Spleen (tissue), 11 donors: Measurements from ENCODE around the gene DST. TPM values are rescaled to one million over a fixed set of nuclear protein-coding genes. Genes with fewer than 3 reads are reported as not detected.

Source experiments
- DNase-seq: peaks from one replicate; pipeline ENCODE4 v3.0.0-alpha.2; 2020
- H3K27ac ChIP-seq, 8 donors: fragments of 200-600 bp; sonication (generic) in 7 of 8; 1 replicate in 4 of 8; 2 replicates in 4 of 8; pipeline versions ENCODE4 v1.5.0 to v1.8.0; 2016 to 2021; ENCODE audit warnings: inconsistent platforms in 4 of 8, mild to moderate bottlenecking in 4 of 8, moderate library complexity in 1 of 8
- H3K27me3 ChIP-seq, 7 donors: fragments of 200-600 bp; sonication (generic) in 6 of 7; replicated peaks in 1 of 7; 1 replicate in 4 of 7; 2 replicates in 3 of 7; pipeline versions ENCODE4 v1.5.0 to v1.8.0; 2016 to 2021; ENCODE audit warnings: inconsistent platforms in 3 of 7, mild to moderate bottlenecking in 1 of 7
- H3K36me3 ChIP-seq, 6 donors: fragments of 200-600 bp; sonication (generic) in 5 of 6; 1 replicate in 4 of 6; 2 replicates in 2 of 6; pipeline versions ENCODE4 v1.5.0 to v1.8.0; 2016 to 2021; ENCODE audit warnings: inconsistent platforms in 2 of 6
- H3K4me1 ChIP-seq, 6 donors: fragments of 200-600 bp; sonication (generic) in 5 of 6; 1 replicate in 3 of 6; 2 replicates in 3 of 6; pipeline versions ENCODE4 v1.5.0 to v1.8.0; 2016 to 2021; ENCODE audit warnings: inconsistent platforms in 3 of 6
- H3K4me3 ChIP-seq, 8 donors: fragments of 200-600 bp; sonication (generic) in 7 of 8; 1 replicate in 4 of 8; 2 replicates in 4 of 8; pipeline versions ENCODE4 v1.5.0 to v1.8.0; 2016 to 2021; ENCODE audit warnings: inconsistent platforms in 4 of 8, mild to moderate bottlenecking in 4 of 8, moderate library complexity in 2 of 8
- H3K9me3 ChIP-seq, 8 donors: fragments of 200-600 bp; sonication (generic) in 7 of 8; 1 replicate in 4 of 8; 2 replicates in 4 of 8; pipeline versions ENCODE4 v1.5.0 to v1.8.0; 2016 to 2021; ENCODE audit warnings: inconsistent platforms in 4 of 8
- POLR2A ChIP-seq, 3 donors: fragments of 450-650 bp; IDR thresholded peaks; one replicate each; pipeline ENCODE4 v1.5.1; 2017; ENCODE audit warnings: antibody characterized with exemption in 3 of 3, mild to moderate bottlenecking in 1 of 3
- POLR2AphosphoS5 ChIP-seq, 3 donors: sonication (generic); formaldehyde crosslinking; IDR thresholded peaks; one replicate each; pipeline ENCODE4 v1.5.1; 2017; ENCODE audit warnings: antibody characterized with exemption in 3 of 3
- WGBS, 5 donors: extraction: QIAGEN DNeasy Blood & Tissue Kit in 3 of 5; methylation state at CpG; one replicate each; pipeline versions ENCODE4 v1.1.5 to v1.1.7; 2013 to 2018; 5-methylcytosine and 5-hydroxymethylcytosine counted together
- intact Hi-C: fragments of 100-400 bp; cut with DNase I; formaldehyde crosslinking; loops from one replicate; pipeline ENCODE4 v1.15.0; 2023; ENCODE audit warnings: low total_unique reads
- polyA plus RNA-seq, 3 donors: library from polyadenylated mRNA; stranded (reverse); fragments of 200-250 nt; gene quantifications; one replicate each; pipeline ENCODE4 v1.2.1, GENCODE V29; 2013
- total RNA-seq, 7 donors: library from RNA; depleted of rRNA in 3 of 7; stranded (reverse); fragments of >200 nt in 3 of 7; fragmentation: NEBNext Ultra II Directional in 4 of 7; extraction: Animal tissue kit (Norgen Biotek cat#: 25700) in 4 of 7; gene quantifications; one replicate each; pipeline versions ENCODE4 v1.1.0 to v1.2.1, GENCODE V29; 2016 to 2021
- TF ChIP-seq, protein P1 (sequence below), 11 experiments: fragments of 200-600 bp in 7 of 11; fragments of 450-650 bp in 4 of 11; sonication (generic) in 4 of 11; IDR thresholded peaks in 8 of 11; conservative IDR thresholded peaks in 3 of 11; 1 replicate in 7 of 11; 2 replicates in 4 of 11; pipeline versions ENCODE4 v1.4.0 to v1.8.0; 2016 to 2021; ENCODE audit warnings: antibody characterized with exemption in 11 of 11, inconsistent platforms in 4 of 11, mild to moderate bottlenecking in 1 of 11
- donor health status: healthy with polysubstance abuse.
- donor health status: DM: no; HTN: no; CAD: no; lungs with moderate emphysema.
- donor health status: DM: no; HTN: no; CAD: no.
- donor health status: Bipolar disorder and iron deficiency.
- donor health status: healthy.
- donor health status: DM: no; HTN: no; CAD: no.
- donor health status: DM: yes; HTN: yes; CAD: no.

The DST gene
- total and polyA plus RNA-seq, 10 donors, result 16.5 to 236 (median 156) TPM

DNA sequence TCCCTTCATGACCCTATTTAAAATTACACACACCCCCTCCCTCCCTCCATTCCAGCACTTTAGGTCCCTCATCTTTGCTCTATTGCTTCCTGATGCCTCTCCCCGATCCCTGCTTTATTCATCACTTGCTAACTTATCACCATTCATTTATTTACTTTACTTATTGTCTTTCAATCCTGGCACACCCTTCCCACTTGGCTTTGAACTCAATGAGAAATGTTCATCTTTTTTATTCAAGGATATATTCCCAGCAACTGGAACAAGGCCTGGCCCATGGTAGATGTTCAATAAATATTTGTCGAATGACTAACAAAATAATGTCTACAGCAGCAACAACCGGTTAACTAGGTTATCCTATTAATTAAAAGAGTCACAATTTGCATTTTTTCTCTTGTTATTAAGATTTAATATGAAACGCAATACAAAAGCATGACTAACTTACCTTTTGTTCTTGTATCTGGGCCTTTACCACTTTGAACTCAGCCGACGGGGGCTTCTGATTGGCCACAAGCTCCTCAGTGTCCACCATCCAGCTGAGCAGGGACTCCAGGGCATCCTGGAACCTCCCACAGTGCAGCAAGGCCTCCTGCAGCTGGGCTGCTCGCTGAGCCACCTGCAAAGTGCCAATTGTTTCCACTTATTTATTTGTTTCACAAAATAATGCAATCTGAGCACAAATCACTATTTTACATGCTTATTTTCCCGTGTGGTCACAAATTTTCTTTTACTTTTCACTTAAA lies 107.8 kb downstream of the DST start:
- H3K4me1 ChIP-seq, result peaks cover 0 to 12% (median 5%) of the 10 kb centered on the region in 6 donors
- TF ChIP-seq POLR2AphosphoS5 (IDR thresholded peaks at IDR 0.05) (no peak), POLR2A (IDR thresholded peaks at IDR 0.05) (no peak)
- TF ChIP-seq, protein P1, sequence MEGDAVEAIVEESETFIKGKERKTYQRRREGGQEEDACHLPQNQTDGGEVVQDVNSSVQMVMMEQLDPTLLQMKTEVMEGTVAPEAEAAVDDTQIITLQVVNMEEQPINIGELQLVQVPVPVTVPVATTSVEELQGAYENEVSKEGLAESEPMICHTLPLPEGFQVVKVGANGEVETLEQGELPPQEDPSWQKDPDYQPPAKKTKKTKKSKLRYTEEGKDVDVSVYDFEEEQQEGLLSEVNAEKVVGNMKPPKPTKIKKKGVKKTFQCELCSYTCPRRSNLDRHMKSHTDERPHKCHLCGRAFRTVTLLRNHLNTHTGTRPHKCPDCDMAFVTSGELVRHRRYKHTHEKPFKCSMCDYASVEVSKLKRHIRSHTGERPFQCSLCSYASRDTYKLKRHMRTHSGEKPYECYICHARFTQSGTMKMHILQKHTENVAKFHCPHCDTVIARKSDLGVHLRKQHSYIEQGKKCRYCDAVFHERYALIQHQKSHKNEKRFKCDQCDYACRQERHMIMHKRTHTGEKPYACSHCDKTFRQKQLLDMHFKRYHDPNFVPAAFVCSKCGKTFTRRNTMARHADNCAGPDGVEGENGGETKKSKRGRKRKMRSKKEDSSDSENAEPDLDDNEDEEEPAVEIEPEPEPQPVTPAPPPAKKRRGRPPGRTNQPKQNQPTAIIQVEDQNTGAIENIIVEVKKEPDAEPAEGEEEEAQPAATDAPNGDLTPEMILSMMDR (IDR thresholded peaks at IDR 0.05 in 8 of 11, conservative IDR thresholded peaks at IDR 0.05 in 3 of 11), result no peak
- no peak for DNase-seq
- H3K27me3 ChIP-seq, result no peaks in the 10 kb centered on the region
- 88 to 95% (median 91%) methylated on average over 8 of the region's 8 CpGs for WGBS, 5 donors
- no peaks in the 10 kb centered on the region for H3K9me3 ChIP-seq
- H3K4me3 ChIP-seq, result no peak overlapping the region
- H3K36me3 ChIP-seq, result peaks cover 0 to 38% (median 3%) of the 10 kb centered on the region in 6 donors
- intact Hi-C loops, result no loop called here
- H3K27ac ChIP-seq, result no peak overlapping the region

DNA sequence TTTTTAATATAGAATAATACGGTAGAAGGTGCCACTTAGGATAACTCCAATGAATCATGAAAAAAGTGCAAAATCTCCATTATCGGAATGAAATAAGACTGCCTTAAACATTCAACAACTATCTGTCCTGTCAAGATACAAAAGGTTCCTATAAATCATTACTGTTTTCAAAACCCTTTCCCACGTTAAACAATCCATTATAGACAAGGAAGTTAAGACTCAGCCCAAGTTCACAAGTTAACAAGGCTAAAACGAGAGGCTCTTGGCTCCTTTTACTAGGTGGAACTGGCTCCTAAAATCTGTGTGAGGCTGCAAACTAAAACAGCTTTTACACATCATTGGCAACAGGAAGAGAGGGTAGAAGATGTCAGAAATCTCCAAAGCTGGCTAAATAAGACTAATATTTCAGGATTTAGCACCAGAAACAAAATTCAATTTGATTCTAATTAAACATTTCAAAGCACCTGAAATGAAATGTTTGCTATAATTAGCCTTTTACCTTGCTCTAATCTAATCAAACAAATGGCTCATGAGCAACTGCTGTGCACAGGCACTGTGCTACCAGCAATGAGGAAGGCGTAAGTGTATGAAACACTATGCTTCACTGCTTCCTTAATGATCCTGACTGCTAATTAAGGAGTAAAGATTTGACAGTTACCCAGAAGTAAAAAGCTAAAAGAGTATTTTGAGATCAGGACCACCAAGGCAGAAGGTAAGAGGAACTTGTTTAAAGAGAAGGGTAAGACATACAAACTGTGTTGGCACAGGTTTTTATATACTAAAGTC lies 109.7 kb downstream of the DST start:
- H3K4me3 ChIP-seq, result no peak overlapping the region
- WGBS, 5 donors, result 72 to 86% (median 84%) methylated on average over 5 of the region's 5 CpGs
- DNase-seq, result no peak
- no peak overlapping the region for H3K27ac ChIP-seq
- intact Hi-C loops, result no loop called here
- no peaks in the 10 kb centered on the region for H3K4me1 ChIP-seq
- no peaks in the 10 kb centered on the region for H3K27me3 ChIP-seq
- TF ChIP-seq POLR2AphosphoS5 (IDR thresholded peaks at IDR 0.05), result no peak
- TF ChIP-seq, protein P1 (IDR thresholded peaks at IDR 0.05 in 8 of 11, conservative IDR thresholded peaks at IDR 0.05 in 3 of 11), result no peak
- no peak for TF ChIP-seq POLR2A (IDR thresholded peaks at IDR 0.05)
- peaks cover 0 to 52% (median 3%) of the 10 kb centered on the region in 6 donors for H3K36me3 ChIP-seq
- no peaks in the 10 kb centered on the region for H3K9me3 ChIP-seq

DNA sequence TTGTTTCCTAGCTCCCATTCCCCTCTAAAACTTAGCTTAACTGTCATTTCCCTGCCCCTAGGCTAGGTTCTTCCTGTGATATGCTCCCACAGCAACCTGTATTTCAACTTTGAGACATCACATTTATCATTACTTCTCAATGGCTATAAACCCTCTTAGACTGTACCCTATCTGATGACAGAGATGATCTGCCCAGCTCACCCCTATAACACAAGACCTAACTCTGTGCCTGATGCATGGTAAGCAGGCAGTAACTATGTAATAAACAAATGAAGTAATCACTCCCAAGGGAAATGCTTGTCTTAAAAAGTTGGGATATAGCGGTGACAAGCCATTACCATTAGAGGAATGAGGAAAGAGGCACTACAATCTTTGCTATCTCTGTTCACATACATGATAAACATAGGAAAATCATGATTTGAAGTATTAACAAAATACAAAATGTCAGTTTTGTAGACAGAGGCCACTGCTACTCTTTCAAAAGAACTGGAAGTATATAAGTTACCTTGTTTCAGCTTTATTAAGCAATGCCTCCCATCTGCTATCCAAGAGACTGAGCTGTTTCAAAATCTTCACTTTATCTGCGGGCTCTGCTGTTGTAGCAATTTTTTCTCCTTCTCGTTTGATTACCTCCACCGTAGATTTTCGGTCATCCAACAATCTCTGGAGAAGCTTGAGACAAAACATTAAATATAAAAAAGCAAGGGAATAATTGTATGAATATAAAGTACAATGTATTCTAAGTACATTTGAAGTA lies 110.7 kb downstream of the DST start:
- no peak overlapping the region for H3K4me3 ChIP-seq
- intact Hi-C loops, result no loop called here
- no peak for TF ChIP-seq POLR2AphosphoS5 (IDR thresholded peaks at IDR 0.05)
- TF ChIP-seq POLR2A (IDR thresholded peaks at IDR 0.05), result no peak
- TF ChIP-seq, protein P1 (IDR thresholded peaks at IDR 0.05 in 8 of 11, conservative IDR thresholded peaks at IDR 0.05 in 3 of 11), result no peak
- no peaks in the 10 kb centered on the region for H3K4me1 ChIP-seq
- WGBS, 5 donors, result 79 to 93% (median 90%) methylated on average over 5 of the region's 5 CpGs
- peaks cover 0 to 57% (median 5%) of the 10 kb centered on the region in 6 donors for H3K36me3 ChIP-seq
- H3K27me3 ChIP-seq, result no peaks in the 10 kb centered on the region
- no peak for DNase-seq
- no peaks in the 10 kb centered on the region for H3K9me3 ChIP-seq
- H3K27ac ChIP-seq, result no peak overlapping the region
